CD4-positive, alpha-beta T cell treated with Interleukin-12 subunit alpha and Interleukin-12 subunit beta, for 1 hour (primary cell): Measurements from ENCODE around the gene GBX1.

Source experiments
- DNase-seq: peaks from one replicate; pipeline ENCODE4 v3.0.0-alpha.2; 2020

The GBX1 gene

GRCh38 chr7:151138153-151138851 is 29.2 kb downstream of the GBX1 start:
- DNase-seq = no peak

- no peak for DNase-seq
These were observed 29.7 kb downstream of the GBX1 start for GRCh38 chr7:151137791-151138152.

- DNase-seq = no peak
These were observed 30.3 kb downstream of the GBX1 start for GRCh38 chr7:151137076-151137675.

GRCh38 chr7:151135866-151136843 is 31.3 kb downstream of the GBX1 start:
- DNase-seq = no peak

GRCh38 chr7:151135525-151135845 is 32.0 kb downstream of the GBX1 start:
- no peak for DNase-seq

- DNase-seq = no peak
These were observed 32.6 kb downstream of the GBX1 start for GRCh38 chr7:151134743-151135524.

GRCh38 chr7:151133986-151134742 is 33.3 kb downstream of the GBX1 start:
- no peak for DNase-seq

- no peak for DNase-seq
These were observed 34.1 kb downstream of the GBX1 start for GRCh38 chr7:151133266-151133985.

- no peak for DNase-seq
These were observed 34.9 kb downstream of the GBX1 start for GRCh38 chr7:151132461-151133205.

- DNase-seq = no peak
These were observed 35.8 kb downstream of the GBX1 start for GRCh38 chr7:151131592-151132293.

- no peak for DNase-seq
These were observed 36.3 kb downstream of the GBX1 start for GRCh38 chr7:151131224-151131591.

GRCh38 chr7:151130741-151131157 is 36.7 kb downstream of the GBX1 start:
- no peak for DNase-seq

- DNase-seq = no peak
These were observed 37.4 kb downstream of the GBX1 start for GRCh38 chr7:151129960-151130591.

- no peak for DNase-seq
These were observed 38.2 kb downstream of the GBX1 start for GRCh38 chr7:151129117-151129959.

- DNase-seq = no peak
These were observed 38.8 kb downstream of the GBX1 start for GRCh38 chr7:151128716-151129115.

GRCh38 chr7:151128144-151128543 is 39.4 kb downstream of the GBX1 start:
- no peak for DNase-seq

- DNase-seq = no peak
These were observed 40.9 kb downstream of the GBX1 start for GRCh38 chr7:151126491-151127137.

GRCh38 chr7:151125846-151126481 is 41.5 kb downstream of the GBX1 start:
- no peak for DNase-seq
